OCI-LY7 (cell line): ENCODE measurements around the gene RHEX. TPM values are rescaled to one million over a fixed set of nuclear protein-coding genes. Genes with fewer than 3 reads are reported as not detected.

Experiments used
- BruUV-seq: library from RNA; stranded (reverse); fragments of 400-500 nt; replicated peaks from 2 replicates; lab custom pipeline; 2021; lab: Mats Ljungman, UMichigan
- CTCF ChIA-PET: fragments of 300-600 bp; sonication (Branson Sonifier 250); formaldehyde crosslinking; loops from one replicate; lab custom pipeline; 2022; ENCODE audit warnings: antibody characterized with exemption; ENCODE audit not compliant: unreplicated experiment; lab: Charles Lee
- POLR2A ChIA-PET: fragments of 300-600 bp; sonication (Branson Sonifier 250); formaldehyde crosslinking; loops from one replicate; lab custom pipeline; 2022; ENCODE audit warnings: antibody characterized with exemption; lab: Charles Lee
- DNase-seq: peaks from one replicate; pipeline ENCODE4 v3.0.0-alpha.2; 2015; ENCODE audit warnings: low spot score
- H2AFZ ChIP-seq: fragments of 200-600 bp; sonication (generic), shearing (Covaris generic); 2 replicates; pipeline ENCODE4 v1.6.1; 2014; ENCODE audit warnings: mild to moderate bottlenecking, antibody characterized with exemption, low read length, moderate library complexity
- H3K27ac ChIP-seq: fragments of 200-600 bp; sonication (generic); 2 replicates; pipeline ENCODE4 v1.5.1; 2014; ENCODE audit warnings: mixed run types, low read depth, mild to moderate bottlenecking, moderate library complexity, low read length, inconsistent platforms; ENCODE audit not compliant: poor library complexity, severe bottlenecking
- H3K36me3 ChIP-seq: fragments of 200-600 bp; sonication (generic); 2 replicates; pipeline ENCODE4 v1.6.1; 2014; ENCODE audit warnings: mild to moderate bottlenecking, antibody characterized with exemption, low read length, moderate library complexity, mixed read lengths; ENCODE audit not compliant: insufficient read depth
- H3K4me1 ChIP-seq: fragments of 200-600 bp; sonication (generic); 2 replicates; pipeline ENCODE4 v1.5.1; 2014; ENCODE audit warnings: mild to moderate bottlenecking, low read length; ENCODE audit not compliant: insufficient read depth, poor library complexity, severe bottlenecking
- H3K4me2 ChIP-seq: fragments of 200-600 bp; sonication (generic); 2 replicates; pipeline ENCODE4 v1.6.1; 2014; ENCODE audit warnings: mild to moderate bottlenecking, low read length
- H3K4me3 ChIP-seq: fragments of 200-600 bp; sonication (generic); 2 replicates; pipeline ENCODE4 v1.5.1; 2014; ENCODE audit warnings: mild to moderate bottlenecking, low read depth, low read length; ENCODE audit not compliant: poor library complexity, severe bottlenecking
- H3K79me2 ChIP-seq: fragments of 200-600 bp; sonication (generic); 2 replicates; pipeline ENCODE4 v1.6.1; 2016; ENCODE audit warnings: low read depth, mild to moderate bottlenecking, low read length, moderate library complexity, mixed read lengths; ENCODE audit not compliant: insufficient read depth
- H3K9me2 ChIP-seq: fragments of 200-600 bp; sonication (generic); 2 replicates; pipeline ENCODE4 v1.6.1; 2016; ENCODE audit warnings: mild to moderate bottlenecking, low read length, mixed read lengths; ENCODE audit not compliant: insufficient read depth
- H3K9me3 ChIP-seq: fragments of 200-600 bp; sonication (generic); 2 replicates; pipeline ENCODE4 v1.6.1; 2014; ENCODE audit warnings: mild to moderate bottlenecking, mixed run types, low read length, mixed read lengths
- H4K20me1 ChIP-seq: fragments of 200-600 bp; sonication (generic); 2 replicates; pipeline ENCODE4 v1.6.1; 2014; ENCODE audit warnings: mild to moderate bottlenecking, antibody characterized with exemption, low read length, moderate library complexity, mixed read lengths; ENCODE audit not compliant: insufficient read depth
- CTCF ChIP-seq: fragments of 200-600 bp; sonication (generic); conservative IDR thresholded peaks from 2 replicates; pipeline ENCODE4 v1.5.1; 2014; ENCODE audit warnings: mild to moderate bottlenecking, antibody characterized with exemption, low read length, moderate library complexity, mixed read lengths
- EZH2phosphoT487 ChIP-seq: fragments of 200-600 bp; sonication (generic); IDR thresholded peaks from 2 replicates; pipeline ENCODE4 v1.6.1; 2018; ENCODE audit warnings: low read depth, borderline replicate concordance, mild to moderate bottlenecking, mixed run types, antibody characterized with exemption, low read length, moderate library complexity, mixed read lengths
- intact Hi-C: fragments of 100-400 bp; cut with micrococcal nuclease; formaldehyde crosslinking; loops from one replicate; pipeline ENCODE4 v1.10.0; 2022; ENCODE audit not compliant: unreplicated experiment
- total RNA-seq, 2 experiments: library from RNA; depleted of rRNA in 1 of 2; stranded (reverse); fragments of >200 nt in 1 of 2; shearing (Covaris generic) in 1 of 2; gene quantifications; 2 replicates each; pipeline ENCODE4 v1.2.3, GENCODE V29; 2014 to 2022

Gene RHEX
- total RNA-seq, 2 experiments from 2014 or later: 5.0 to 9.9 TPM

- intact Hi-C loops: no loop called here
- Histone ChIP-seq H3K27ac (no peak overlapping the region), H3K79me2 (no peaks in the 10 kb centered on the region), H3K4me1 (no peaks in the 10 kb centered on the region), H4K20me1 (no peaks in the 10 kb centered on the region), H3K9me3 (no peaks in the 10 kb centered on the region), H3K4me2 (no peak overlapping the region), H3K9me2 (no peaks in the 10 kb centered on the region), H3K36me3 (no peaks in the 10 kb centered on the region), H3K4me3 (no peak overlapping the region), H2AFZ (no peak overlapping the region)
- no TSS peak for BruUV-seq
- CTCF ChIA-PET: no interaction called here
- POLR2A ChIA-PET: no interaction called here
- DNase-seq: no peak
- TF ChIP-seq EZH2phosphoT487 (no peak), CTCF (no peak)
These were observed 47.7 kb upstream of the RHEX start for GRCh38 chr1:206005234-206005633.

GRCh38 chr1:206005778-206006180, 47.2 kb upstream of the RHEX start:
- intact Hi-C loops: no loop called here
- no peak overlapping the region for H3K4me2 ChIP-seq
- H3K4me1 ChIP-seq: no peaks in the 10 kb centered on the region
- BruUV-seq: no TSS peak
- no peaks in the 10 kb centered on the region for H3K36me3 ChIP-seq
- H3K79me2 ChIP-seq: no peaks in the 10 kb centered on the region
- no peaks in the 10 kb centered on the region for H3K9me3 ChIP-seq
- H3K9me2 ChIP-seq: no peaks in the 10 kb centered on the region
- ChIA-PET CTCF (no interaction called here), POLR2A (no interaction called here)
- no peaks in the 10 kb centered on the region for H4K20me1 ChIP-seq
- no peak overlapping the region for H2AFZ ChIP-seq
- no peak for TF ChIP-seq EZH2phosphoT487
- no peak for TF ChIP-seq CTCF
- no peak for DNase-seq
- H3K4me3 ChIP-seq: no peak overlapping the region
- no peak overlapping the region for H3K27ac ChIP-seq

GRCh38 chr1:206006946-206007345, 46.0 kb upstream of the RHEX start:
- H3K27ac ChIP-seq: no peak overlapping the region
- no peak for DNase-seq
- ChIA-PET CTCF (no interaction called here), POLR2A (no interaction called here)
- no peaks in the 10 kb centered on the region for H4K20me1 ChIP-seq
- H3K79me2 ChIP-seq: no peaks in the 10 kb centered on the region
- H3K4me2 ChIP-seq: no peak overlapping the region
- no peaks in the 10 kb centered on the region for H3K9me2 ChIP-seq
- no peak for TF ChIP-seq CTCF
- TF ChIP-seq EZH2phosphoT487: no peak
- no peak overlapping the region for H3K4me3 ChIP-seq
- no peaks in the 10 kb centered on the region for H3K36me3 ChIP-seq
- no peaks in the 10 kb centered on the region for H3K9me3 ChIP-seq
- H2AFZ ChIP-seq: no peak overlapping the region
- no TSS peak for BruUV-seq
- intact Hi-C loops: no loop called here
- peaks cover 7% of the 10 kb centered on the region for H3K4me1 ChIP-seq
